G401.6 (cell line): Measurements from ENCODE around the gene SUN5.
A peak's percentile ranks its signal among the peaks of the same experiment; 100 is the strongest.

Experiments used
- FAIRE-seq: peaks from 2 replicates; lab custom pipeline; 2012; peaks lifted over from hg19 to GRCh38; lab: Jason Lieb, UNC

Gene SUN5

DNA sequence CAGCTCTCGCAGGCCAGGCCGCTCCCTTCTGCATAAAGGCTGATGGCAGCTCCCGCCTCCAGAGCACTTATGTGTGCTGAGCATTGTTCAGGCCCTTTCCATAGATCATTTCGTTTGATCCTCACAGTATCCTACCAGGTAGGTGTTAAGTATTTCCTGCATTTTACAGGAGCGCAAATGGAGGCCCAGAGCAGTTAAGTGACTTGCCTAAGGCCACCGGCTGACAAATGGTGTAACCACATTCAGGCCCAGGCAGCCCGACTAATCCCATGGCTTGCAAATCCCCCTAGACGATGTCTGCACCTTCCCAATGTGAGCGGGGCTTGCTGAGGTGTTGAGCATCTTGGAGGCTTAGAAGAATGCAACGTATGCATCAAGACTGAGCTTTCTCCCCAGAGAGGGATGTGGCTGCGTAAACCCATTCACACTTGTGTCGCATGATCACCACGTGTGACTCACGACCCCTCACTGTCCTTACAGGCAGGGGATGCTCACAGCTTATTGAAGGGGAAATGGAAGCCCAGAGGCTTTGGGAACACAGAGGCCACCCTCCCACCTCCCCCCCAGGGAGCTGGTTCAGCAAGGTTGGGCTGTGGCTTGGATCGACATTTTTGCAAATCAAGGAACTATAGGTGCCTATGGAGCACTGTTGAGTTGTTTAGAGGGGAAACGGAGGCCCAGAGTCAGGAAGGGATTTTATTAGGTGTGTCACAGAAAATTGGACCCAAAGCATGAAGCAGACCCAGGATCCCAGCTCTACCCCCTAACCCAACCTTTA, 10.3 kb upstream of the SUN5 start:
- FAIRE-seq, result no peak

DNA sequence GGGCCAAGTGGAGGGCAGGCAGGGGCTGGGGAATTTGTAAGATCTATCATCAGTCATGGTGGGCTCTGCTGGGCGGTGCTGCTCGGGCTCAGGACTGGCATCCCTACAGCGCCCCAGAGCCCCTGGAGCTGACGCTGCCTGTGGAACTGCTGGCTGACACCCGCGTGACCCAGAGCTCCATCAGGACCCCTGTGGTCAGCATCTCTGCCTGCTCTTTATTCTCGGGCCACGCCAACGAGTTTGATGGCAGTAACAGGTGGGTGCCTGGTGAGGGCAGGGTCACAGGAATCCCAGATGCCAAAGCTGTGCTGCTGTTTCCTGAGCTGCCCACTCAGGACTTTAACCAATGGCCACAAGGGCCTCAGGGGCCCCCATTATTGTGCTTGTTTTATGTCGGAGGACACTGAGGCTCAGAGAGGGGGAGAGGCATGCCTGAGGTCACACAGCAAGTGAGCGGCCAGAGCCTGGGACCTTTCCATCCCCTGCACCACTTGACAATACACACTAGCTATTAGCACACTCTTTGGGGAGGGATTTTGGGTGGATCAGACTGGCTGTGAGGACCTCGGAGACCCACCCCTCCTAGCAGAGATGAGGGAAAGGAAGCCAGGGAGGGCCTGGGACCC, 9.6 kb upstream of the SUN5 start:
- FAIRE-seq, result no peak

DNA sequence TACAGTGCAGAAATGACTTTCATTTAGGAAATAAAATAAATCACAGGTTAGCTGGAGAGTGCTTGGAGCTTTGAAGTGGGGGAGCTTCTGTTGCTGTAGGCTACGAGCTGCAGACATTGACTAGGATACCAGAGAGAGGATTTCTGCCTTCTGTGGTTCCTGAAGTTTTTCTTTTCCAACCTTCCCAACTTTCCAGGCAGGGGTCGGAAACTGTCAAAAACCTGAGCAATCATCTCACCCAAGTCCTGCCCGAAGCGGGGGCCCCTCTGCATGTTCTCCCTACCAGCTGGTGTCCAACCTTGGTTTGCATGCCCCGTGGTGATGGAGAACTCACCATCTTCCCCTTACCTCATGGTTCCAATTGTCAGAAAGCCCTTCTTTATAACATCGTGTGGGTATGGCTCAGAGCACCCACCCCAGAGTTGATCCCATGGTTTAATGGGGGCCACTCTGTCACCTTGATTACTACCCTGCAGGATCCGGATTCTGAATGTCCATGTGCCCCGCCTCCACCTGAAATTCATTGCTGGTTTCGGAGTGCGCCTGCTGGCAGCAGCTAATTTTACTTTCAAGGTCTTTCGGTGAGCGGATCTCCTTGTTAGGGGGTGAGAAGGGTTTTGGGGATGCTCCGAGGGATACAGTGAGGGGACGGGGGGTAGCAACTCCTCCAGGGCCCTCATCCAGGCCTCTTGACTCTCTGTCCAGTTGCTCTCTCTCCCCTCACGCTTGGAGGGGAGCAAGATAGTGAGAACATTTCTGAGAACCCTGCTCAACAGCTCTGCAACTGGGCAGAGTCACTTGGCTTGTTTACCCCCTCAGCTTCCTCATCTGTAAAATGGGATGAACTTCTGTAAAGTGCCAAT, 8.3 kb upstream of the SUN5 start:
- FAIRE-seq, result no peak

DNA sequence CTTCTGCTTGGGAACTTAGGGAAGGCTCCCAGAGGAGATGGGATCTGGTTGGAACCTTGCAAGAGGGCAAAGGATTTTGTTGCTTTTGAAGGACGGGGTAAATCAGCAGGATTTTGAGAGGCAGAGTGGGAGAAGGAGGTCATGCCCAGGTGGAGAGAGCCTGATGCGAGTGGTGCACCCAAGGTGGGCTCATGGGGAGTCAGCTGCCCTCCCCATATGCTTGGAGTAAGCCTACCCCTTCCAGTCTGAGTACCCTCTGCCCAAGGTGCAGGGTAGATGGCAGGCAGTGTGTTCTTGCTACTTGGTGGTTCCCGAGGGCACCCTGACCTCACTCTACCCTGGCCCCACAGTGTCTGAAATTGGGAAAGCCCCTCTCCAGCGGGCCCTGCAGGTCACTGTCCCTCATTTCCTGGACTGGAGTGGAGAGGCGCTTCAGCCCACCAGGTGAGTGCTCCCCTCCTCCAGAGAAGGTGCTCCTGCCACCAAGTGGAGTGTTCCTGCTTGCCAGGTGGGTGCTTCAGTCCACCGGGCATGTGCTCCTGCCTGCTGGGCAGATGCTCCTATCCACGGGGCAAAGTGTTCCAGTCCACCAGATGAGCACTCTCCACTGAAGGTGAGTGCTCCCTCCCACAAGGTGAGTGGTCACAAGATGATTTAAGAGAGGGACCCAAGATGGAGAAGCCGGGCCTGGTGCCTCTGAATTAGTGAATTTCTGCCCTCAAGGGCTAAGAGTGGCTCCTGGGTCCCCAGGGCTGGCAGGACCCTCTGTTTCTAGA, 6.6 kb upstream of the SUN5 start:
- no peak for FAIRE-seq

DNA sequence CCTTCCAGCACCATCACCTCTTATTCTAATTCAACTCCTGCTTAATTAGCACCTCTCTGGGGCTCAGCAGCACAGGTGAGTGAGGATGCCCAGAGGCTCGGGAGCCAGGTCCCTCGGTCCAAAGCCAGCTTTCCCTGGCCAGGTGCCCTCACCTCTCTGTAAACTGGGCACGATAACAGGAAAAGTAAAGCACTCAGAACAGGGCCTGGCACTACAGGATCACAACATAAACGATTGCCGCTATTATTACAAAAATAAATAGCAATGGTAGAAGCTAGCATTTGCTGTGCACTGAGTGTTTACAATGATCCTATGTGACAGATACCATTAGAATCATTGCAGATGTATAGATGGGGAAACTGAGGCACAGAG, 5.9 kb upstream of the SUN5 start:
- FAIRE-seq, result no peak

DNA sequence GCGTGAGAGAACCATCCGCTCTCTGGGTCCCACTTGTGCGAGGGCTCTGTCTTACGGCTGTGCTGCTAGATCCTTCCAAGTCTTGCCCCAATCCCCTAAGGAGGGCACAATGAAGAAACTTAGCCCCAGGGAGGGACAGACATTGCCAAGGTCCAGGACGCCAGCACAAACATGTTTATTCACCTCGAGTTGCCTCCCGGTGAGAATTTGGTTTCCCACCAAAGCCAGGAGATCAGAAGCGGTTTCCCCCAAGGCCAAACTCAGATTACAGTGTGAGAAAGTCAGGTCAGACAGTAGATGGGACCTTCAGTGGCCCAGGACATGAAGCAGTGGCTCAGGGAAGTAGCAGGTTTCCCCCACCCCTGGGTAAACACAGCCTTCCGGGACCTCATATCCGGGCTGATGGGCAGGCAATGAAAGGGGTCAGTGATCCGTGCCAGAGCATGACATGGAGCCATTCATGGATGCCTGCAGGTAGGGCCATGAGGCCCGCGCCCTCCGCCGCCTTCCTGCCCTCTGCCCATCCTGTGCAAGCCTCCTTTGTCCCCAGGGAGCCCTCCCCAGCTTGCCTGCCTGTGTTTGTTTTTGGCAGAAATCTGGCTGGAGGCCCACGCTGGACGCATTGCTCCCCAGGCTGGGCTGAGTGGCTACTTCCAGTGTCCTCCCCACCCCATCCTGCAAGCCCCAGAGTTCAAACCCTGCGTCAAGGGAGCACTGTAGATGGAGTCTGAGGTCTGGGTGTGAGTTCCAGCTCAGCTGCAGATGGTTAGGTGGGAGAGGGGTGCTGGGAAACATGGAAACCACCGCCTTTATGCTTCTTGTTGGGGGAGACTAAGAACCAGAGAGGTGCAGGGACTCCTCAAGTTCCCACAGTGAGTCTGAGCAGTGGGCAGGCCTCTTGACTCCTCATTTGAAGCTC, 5.2 kb upstream of the SUN5 start:
- no peak for FAIRE-seq

DNA sequence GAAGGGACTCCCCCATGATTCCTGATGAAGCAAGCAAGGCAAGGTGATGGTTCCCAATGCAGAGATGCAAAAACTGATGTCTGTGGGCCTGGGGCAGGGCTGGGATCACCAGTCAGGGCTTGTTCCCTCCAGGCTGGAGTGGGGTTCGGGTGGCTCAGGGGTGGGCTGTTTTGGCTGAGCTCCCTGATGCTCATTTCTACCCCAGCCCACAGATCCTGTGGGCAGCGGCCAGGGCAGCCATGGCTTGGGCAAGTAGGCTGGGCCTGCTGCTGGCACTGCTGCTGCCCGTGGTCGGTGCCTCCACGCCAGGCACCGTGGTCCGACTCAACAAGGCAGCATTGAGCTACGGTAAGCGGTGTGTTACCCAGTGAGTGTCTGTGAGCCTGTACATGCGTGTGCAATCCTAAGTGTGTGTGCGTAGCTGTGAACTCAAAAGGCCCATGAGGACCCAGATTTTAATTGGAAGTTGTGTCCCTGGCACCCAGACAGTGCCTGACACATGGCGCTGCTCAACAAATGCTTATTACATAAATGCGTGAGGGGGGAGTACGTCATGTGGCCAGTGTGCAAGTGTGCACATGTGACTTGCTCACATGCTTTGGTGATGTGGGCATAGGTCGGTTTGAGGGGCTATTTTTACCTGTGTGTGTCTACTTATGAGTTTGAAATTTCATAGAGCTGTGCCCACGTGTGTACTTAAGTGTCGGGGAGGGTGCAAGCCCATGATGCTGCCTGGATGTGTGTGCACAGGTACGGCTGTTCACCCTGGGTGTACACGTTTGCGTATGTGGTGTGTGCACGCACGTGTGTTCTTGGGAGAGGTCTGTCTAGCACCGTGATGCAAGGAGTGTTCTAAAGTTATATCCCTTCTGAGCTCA, 4.3 kb upstream of the SUN5 start:
- FAIRE-seq, result no peak

DNA sequence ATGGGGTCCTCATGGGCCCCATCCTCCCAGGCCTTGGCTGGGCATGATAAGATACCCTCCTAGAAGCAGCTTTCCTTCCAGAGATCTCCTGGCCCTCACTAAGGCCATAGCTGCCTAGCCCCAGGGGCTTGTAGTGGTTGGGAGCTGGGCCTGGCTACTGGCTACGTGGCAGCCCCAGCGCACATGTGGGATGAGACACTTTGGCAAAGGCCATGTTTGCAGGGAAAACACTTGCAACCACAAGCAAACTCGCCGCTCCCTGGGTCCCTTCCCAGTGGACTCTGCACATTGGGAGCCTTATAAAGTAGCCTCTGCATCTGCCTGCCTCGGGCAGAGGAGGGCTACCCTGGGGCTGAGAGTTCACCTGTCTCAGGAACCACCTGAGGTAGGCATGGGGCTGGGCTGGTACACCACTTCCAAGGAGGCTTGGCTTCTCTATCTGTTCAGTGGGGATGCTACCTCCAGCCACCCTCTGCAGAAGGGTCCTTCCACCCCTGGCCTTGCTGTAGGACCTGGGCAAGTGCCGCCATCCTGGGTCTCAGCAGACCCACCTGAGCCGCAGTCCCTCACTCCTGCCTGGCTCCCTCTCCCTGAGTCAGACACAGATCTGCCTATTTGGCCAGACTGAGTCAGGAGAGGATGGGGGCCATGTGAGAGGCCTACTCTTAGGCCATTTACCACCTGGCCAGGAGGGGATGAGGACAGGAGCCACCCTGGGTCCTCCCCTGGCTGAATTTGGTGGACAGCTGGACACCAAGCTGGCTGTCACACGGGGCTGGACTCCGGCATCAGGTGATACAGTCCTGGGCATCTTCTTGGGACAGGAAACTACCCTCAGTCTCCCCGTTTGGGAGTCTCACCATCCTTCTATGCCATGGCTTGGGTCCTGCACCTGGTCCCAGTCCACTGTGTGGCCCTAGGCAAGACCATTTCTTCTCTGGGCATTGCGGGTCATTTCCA, 3.4 kb upstream of the SUN5 start, which contains the start of gene BPIFB2:
Gene BPIFB2, plus strand, starts transcription at position 329 of the 960 bp plus-strand sequence. CDS start 871 bp downstream, outside the sequence.
- no peak for FAIRE-seq

DNA sequence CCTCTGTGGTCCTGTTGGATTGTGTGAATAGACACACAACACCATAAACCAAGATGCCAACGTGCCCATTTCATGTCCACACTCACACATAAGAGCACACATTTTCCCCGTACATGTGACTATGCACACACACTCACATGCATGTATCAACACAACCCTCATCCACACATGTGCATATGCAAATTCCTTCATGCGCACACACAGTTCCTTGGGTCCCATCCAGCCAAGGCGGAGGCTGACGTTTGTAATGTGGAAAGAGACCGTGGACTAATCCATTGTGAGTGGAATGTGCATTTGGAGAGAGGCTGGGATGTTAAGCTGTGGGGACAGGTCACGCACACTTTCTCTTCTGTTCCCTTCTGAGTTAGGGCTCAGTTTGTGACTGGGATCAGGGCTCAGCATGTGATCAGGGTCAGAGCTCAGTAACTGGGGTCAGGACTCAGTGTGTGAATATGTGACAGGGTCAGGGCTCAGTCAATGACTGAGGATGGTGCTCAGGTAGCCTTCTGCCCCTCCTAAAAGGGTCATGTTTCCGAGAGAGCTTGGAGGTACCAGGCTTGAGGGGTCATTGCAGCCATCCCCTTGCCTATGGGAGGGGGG, 2.6 kb upstream of the SUN5 start:
- FAIRE-seq, result no peak

DNA sequence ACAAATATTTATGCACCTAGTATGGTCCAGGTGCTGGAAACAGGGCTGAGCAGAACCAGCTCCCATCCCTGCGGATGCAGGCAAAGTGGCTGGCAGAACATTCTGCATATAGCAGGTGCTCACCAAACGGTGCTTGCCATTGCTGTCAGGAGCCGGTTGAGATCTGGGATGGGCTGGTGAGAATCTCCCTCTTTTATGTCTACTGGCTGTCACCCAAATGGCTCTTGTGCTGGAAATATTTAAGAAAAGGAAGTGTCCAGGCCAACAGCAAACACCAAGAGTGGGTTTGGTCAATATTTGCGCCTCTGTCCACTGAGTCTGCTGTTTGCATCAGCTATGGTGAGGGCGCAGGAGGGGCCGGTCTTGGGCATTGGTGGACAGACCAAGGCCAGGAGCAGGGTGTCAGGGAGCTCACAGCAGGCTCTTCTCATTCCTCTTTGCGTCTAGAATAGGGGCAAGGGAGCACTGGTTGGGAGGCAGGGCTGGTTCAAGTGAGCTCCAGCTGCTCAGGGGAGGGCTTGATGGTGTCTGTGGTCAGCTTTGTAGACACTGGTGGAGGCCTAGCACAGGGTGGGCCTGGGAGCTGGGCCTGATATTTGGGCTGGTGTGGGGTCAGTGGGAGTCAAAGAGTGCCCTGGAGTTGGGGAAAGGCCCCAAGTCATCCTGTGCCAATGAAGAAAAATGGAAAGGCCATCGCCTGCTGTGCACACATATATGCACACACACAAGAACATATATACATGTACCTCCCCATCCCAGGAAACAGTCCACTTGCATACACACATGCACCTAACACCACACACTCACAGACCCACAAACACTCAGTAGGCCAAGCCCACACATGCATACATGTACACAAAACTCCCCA, 1.9 kb upstream of the SUN5 start:
- FAIRE-seq, result no peak

DNA sequence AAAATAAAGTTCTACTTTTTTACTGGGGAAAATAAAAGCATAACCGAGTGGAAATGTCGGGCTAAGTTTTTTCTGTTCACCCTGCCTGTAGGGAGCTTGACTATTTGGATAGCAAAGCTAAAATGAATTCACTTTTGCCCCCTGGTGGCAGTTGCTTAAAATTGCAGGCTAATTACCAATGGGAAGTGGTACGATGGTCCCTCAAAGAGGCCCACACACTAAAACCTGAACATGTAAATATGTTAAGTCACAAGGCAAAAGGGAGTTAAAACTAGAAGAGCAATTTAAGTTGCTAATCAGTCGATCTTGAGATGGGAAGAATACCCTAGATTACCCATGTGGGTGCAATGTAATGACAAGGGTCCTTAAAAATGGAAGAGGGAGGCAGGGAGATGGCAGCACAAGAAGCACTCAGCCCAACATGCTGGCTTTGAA, 916 bp upstream of the SUN5 start:
- FAIRE-seq, result peak; percentile 40

DNA sequence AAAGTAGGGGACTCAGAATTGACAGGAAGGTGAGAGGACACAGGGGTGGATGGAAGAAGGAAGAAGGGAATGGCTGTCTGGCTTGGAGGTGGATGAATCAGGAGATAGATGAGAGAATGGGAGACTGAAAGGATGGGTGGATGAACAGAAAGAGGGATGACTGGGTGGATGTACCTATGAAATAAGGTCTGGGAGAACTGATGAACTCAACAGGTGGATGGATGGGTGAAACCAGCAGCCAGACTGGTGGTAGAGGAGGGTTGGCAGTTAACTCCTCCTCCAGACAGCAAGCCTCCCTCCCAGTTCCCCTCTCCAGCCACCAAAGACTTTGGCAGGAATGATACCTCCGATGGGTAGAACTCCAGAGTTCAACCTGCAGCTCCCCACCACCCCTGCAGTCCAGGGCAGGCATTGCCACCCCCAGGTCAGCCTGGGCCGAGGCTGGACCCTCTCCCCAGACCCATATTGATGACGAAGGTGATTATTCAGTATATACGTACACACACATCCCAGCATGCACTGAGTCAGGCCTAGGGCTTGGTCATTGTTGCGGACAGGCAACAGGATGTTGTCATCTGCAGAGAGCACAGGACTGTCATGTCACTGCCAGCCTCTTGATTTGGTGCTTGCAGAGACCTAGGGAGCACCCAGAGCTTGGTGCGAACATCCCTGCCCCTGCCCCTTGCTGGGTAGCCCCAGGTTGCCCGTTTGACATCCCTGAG, 2.0 kb downstream of the SUN5 start:
- FAIRE-seq, result no peak

DNA sequence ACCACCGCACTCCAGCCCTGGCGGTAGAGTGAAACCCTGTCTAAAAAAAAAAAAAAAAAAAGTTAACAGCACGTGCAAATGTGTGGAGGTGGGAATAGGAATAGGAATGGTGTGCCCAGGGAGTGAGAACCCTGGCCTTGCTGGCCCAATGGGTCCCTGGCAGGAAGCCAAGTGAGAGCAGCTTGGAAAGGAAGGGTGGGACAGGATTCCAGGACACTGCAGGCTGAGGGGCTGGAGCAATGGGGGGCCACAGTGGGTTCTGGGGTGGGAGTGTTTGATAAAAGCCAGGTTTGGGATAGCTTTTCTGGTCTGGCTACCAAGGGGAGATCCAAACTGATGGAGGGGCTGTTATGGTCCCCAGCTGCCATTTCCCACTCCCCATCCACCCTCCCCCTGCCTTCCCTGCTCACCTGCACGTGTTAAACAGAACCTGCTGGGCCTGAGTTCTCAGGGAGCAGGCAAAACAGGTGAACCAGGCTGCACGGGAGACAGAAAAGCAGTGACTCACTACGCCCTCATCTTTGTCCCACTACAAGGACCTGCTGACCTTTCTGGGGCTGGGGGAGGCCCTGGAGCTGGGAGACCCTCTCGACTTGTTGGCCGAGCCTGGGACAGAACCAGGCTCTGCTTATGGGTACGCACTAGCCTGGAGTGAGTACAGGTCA, 3.3 kb downstream of the SUN5 start:
- FAIRE-seq, result no peak

DNA sequence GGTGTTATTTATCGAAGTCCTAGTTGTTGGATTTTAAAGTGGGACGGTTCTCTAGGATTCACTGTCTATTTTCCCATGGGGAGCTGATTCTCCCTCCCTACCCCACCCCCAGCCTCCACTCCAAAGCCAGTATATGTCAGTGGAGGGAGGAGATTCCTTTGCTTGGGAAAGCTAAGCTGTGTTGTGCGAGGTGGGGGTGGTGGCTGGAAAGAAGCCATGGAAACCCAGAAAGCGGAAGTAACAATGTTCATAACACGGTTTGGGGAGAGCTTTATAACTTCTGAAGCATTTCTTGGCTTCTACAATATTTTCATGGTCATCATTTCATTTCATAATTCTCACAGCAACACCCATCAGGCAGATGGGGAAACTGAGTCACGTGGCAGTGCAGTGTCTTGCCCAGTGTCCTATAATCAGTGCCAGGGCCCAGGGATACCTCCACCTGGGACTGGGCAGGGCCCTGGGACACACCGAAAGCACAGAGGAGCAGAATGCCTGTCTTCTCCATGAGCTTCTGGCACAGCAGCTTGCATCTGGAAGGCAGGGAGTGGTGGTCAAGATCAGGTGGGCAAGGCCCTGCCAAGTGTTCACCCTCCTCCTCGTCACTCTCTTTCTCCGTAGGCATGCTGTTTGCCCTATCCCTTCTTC, 4.5 kb downstream of the SUN5 start:
- FAIRE-seq, result no peak

DNA sequence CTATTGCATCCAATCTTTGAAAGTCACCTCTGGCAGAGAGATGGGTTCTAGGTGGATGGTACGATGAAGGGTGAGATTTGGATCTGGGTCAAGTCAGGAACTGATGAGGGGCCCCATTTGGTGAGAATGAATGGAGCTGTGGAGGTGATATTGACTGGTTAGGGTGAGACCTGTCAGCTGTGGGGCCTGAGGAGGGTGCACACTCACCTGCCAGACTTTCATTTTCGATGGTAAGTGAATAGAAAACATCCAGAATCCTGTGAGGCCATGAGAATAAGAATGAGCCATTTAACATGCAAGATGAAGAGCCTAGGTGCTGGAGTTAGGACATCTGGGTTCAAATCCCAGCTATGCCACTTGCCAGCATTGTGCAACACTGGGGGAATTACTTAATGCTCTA, 6.8 kb downstream of the SUN5 start:
- no peak for FAIRE-seq

DNA sequence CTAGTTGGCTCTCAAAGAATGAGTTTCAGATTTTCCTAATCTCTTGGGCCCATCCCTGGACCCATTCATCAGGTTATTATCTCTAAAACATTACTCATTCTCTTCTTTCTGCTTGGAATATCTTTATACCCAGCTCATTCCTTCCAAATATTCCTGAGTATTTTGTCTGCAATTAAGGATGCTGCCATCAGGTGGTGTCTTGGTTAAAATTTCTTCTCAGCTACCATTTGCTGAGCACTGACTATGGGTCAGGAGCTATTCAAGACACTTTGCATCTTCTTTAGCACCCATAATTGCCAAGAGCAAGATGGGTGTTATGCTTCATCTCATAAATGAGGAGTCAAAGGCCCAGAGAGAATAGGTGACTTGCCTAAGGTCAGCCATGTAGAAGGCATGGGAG, 8.4 kb downstream of the SUN5 start:
- FAIRE-seq, result no peak
